ENCODE results near the gene GAREM1.

GAREM1 gene

GRCh38 chr18:32422978-32423740, 47.5 kb downstream of the GAREM1 start:
- no peak for DNase-seq

DNA sequence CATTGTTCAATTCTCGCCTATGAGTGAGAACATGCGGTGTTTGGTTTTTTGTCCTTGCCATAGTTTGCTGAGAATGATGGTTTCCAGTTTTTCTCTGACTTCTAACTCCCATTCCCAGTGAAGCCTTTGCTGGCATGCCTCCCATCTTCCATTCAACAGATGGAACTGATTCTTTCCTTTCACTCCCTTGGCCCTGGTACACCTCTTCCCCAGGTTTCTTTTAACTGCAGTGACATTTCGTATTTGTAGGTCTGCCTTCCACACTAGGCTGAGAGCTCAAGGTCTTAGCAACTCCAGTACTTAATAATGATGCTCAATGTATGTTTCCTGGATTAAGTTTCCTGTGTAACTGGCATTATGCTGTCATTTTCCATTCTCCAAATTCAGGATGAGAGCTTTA, 48.5 kb downstream of the GAREM1 start:
- DNase-seq: no peak

GRCh38 chr18:32420084-32420750, 50.5 kb downstream of the GAREM1 start:
- DNase-seq: no peak

- no peak for DNase-seq
Measured at GRCh38 chr18:32418148-32418547, 52.5 kb downstream of the GAREM1 start.

DNA sequence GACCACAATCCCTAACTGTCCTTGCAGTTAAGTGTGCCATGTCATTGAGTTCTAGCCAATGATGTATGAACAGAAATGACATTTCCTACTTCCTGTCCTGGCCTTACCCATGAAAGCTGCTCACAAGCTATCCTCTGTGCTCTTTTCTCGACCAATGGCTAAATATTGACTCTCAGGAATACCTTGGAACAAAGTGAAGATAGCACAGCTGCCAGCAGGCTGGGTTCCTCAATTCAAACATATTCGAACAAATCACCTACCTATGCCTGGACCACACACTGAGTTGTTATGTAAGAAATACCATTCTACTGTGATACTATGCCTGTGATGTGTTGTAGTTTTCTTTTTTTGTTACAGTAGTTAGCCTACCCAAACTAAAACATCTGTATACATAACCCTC, 65.1 kb downstream of the GAREM1 start:
- DNase-seq: no peak

- DNase-seq: no peak
Measured at GRCh38 chr18:32401621-32402020, 69.1 kb downstream of the GAREM1 start.

DNA sequence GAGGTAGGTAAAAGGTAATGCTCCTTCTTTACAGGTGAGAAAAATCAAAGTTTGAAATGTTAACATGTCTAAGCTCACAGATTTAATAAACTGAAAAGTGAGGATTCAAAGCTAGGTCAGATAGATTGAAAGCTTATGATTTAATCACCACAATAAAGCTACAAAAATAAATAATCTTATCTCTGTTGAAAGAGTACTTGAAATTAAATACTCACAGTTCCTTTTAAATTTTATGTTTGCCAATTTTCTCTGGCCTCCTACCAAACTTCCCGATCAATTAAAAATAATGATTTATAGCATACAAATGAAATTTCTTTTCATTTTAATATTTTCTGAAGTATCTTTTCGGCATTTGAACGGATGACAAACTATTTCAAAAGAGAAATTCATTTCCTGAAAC, 77.3 kb downstream of the GAREM1 start:
- DNase-seq: no peak

GRCh38 chr18:32391126-32391525, 79.6 kb downstream of the GAREM1 start:
- no peak for DNase-seq

- DNase-seq: no peak
Measured at GRCh38 chr18:32389858-32390257, 80.8 kb downstream of the GAREM1 start.

DNA sequence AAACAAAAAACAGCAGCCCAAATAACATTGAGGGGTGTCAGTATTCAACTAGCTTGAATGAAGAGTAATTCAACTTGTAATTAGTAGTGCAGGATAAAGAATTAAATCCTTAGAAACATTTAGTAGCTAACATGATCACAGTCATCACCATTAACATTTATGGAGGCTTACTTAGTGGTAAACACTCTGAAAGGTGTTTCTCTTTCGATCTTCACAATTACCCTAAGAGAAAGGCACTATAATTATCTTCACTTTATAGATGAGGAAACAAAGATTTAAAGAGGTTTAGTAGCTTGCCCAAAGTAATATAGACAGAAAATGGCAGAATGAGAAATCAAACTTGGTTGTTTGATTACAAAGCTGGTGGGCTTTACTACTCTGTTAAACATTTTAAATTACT, 81.5 kb downstream of the GAREM1 start:
- DNase-seq: no peak

DNA sequence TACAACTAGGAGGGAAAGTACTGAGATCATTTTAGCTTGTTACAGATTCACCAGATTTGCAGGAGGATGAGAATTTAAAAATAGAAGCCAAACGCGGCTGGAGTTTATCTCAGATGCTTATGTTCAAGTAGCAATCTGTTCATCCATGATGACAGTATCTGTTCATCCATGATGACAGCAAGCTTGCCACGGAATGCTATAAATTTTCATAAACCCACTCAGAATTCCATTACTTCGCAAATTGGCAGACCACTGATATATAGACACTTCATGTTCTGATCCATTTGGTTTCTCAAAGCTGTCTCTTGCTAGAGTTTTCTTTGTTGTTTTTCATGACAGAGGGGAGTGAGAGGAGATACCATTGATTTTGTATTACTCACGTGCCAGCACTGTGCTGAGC, 84.2 kb downstream of the GAREM1 start:
- no peak for DNase-seq

- DNase-seq: no peak
Measured at GRCh38 chr18:32383050-32383819, 87.4 kb downstream of the GAREM1 start.

- DNase-seq: no peak
Measured at GRCh38 chr18:32381761-32382160, 88.9 kb downstream of the GAREM1 start.

- DNase-seq: no peak
Measured at GRCh38 chr18:32380559-32380958, 90.1 kb downstream of the GAREM1 start.

- no peak for DNase-seq
Measured at GRCh38 chr18:32379891-32380290, 90.8 kb downstream of the GAREM1 start.

- no peak for DNase-seq
Measured at GRCh38 chr18:32378705-32379104, 92.0 kb downstream of the GAREM1 start.

- no peak for DNase-seq
Measured at GRCh38 chr18:32373995-32374394, 96.7 kb downstream of the GAREM1 start.

DNA sequence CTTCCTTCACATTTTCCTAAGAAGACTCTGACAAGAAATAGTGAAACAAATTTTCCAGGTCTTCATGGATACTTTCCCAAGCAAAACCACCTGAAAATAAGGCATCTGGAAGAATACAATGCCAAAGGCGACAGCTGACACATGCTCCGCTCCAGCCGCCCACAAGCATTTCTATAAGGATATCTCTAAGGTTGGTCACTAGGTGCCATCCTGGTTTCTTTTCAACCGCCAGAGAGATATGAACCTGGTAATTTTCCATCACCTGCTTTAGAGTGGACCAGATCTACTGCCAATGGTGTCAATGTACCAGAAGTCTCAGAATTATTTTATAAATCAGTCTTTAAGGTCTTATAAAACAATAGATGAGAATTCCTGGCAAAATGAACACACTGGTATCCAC, 97.2 kb downstream of the GAREM1 start:
- no peak for DNase-seq

DNA sequence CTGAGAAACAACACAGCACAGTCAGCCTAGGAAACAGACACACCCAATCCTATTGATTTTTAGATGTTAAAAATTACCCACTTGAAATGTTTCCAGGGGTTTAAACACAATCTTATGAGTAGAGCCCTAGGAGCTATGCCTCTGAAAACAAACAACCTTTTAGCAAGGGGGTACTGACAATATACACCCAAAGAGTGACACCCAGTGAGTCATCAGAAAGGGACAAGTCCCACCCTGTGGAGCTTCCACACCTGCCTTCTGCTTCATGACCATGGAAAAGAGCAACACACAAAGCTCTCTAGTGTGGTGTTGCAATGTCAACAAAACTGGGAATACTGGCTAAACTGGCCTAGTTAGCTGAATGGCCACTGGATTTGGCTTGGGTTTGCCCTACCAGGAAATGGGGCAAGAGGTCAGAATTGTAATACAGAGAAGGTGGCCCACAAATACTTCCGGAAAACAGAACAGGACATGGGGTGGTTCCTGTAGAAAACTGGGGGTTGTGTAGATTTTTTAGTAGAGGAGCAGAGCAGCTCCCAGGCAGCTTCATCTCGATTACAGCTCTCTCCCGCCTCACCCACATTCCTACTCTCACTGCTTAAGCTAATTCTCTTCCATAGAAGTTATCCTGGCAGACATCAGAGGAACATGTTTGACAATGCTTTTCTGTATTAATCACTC, 98.2 kb downstream of the GAREM1 start:
- DNase-seq: no peak

DNA sequence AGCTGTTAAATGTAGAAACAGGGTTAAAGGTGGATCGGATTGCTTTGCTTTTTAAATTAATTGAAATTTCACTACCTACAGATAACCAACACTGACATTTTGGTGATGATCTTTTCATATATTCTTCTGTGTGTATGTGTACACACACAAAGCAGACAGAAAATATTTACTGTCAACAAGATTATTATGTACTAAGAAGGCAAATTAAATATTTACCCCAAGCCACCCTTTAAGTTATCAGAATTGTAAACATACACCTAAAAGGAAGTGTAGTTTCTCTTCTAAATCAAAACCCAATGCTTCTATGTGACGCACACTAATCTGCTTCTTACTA, 98.7 kb downstream of the GAREM1 start:
- no peak for DNase-seq

GRCh38 chr18:32371384-32371783, 99.3 kb downstream of the GAREM1 start:
- DNase-seq: no peak

DNA sequence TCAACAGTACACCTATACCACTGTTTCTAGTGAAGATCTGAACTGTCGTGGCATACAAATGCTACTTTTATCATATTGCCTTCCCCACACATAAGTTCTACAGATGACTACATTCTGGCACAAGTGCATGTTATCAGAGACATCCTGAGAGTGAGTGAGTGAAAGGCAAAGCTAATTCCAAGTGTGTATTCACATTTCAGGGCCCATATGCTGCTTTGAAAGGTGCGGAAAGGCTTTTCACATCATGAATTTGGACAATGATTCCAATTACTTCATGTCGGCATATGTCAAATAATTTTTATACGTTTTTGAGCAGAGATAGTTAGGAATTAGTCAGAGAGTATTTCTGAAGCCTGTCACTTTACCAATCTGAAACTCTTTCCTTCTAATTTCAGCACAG, 101.7 kb downstream of the GAREM1 start:
- no peak for DNase-seq

- DNase-seq: no peak
Measured at GRCh38 chr18:32368170-32368569, 102.5 kb downstream of the GAREM1 start.
